Measurements from ENCODE around the gene PSRC1. TPM values are rescaled to one million over a fixed set of nuclear protein-coding genes. Genes with fewer than 3 reads are reported as not detected.

Gene PSRC1
- 1 to 10 TPM; 1.6 to 4.6 (median 2.3) TPM for total RNA-seq
- 2.8 TPM for polyA plus RNA-seq
- long read RNA-seq, donor 1, partial matches to known transcripts = 2 of 8 reads
- long read RNA-seq, donor 1, other reads (novel, unspliced or antisense) = 4 of 8 reads
- long read RNA-seq, donor 2, partial matches to known transcripts = 0 of 2 reads
- long read RNA-seq, donor 2, other reads (novel, unspliced or antisense) = 2 of 2 reads
- long read RNA-seq, donor 3, partial matches to known transcripts = 1 of 3 reads
- long read RNA-seq, donor 3, other reads (novel, unspliced or antisense) = 2 of 3 reads
- long read RNA-seq, donor 4, partial matches to known transcripts = 0 of 7 reads
- long read RNA-seq, donor 4, other reads (novel, unspliced or antisense) = 3 of 7 reads

GRCh38 chr1:109282952-109283747, at the start of gene PSRC1:
Gene PSRC1 (minus strand): TSS chr1:109283145.
- WGBS = under 1% methylated on average over 56 of the region's 56 CpGs
- Histone ChIP-seq H3K27ac (ENCODE audit: low read length) (peak within 1 kb of the TSS; percentile 65), H3K9me3 (ENCODE audit: control insufficient read depth, low read length) (no peaks in the 10 kb centered on the region), H3K27me3 (ENCODE audit: control insufficient read depth, insufficient read depth) (no peaks in the 10 kb centered on the region), H3K4me1 (ENCODE audit: control insufficient read depth, insufficient read depth, low read length) (peaks cover 8% of the 10 kb centered on the region), H3K4me3 (ENCODE audit: low read length) (peak within 1 kb of the TSS; percentile 44)
- peak; percentile 99 for ATAC-seq
- intact Hi-C loops (cut with DNase I) = loop anchor here in 1 of 4 donors (2.0 kb wide), 1 partner anchor 24 kb away; the partner anchor contains the start of gene MYBPHL
- peak; percentile 97 to 98 (median 98) for DNase-seq

- intact Hi-C loops (cut with DNase I) = no loop called here
- H3K27me3 ChIP-seq (ENCODE audit: control insufficient read depth, insufficient read depth) = no peaks in the 10 kb centered on the region
Observed at GRCh38 chr1:109331113-109331512, 48.2 kb upstream of the PSRC1 start.

GRCh38 chr1:109327285-109327684, 44.3 kb upstream of the PSRC1 start:
- no peak overlapping the region for H3K4me3 ChIP-seq (ENCODE audit: low read length)
- DNase-seq = no peak
- H3K9me3 ChIP-seq (ENCODE audit: control insufficient read depth, low read length) = no peaks in the 10 kb centered on the region
- no peak overlapping the region for H3K27ac ChIP-seq (ENCODE audit: low read length)
- no peaks in the 10 kb centered on the region for H3K4me1 ChIP-seq (ENCODE audit: control insufficient read depth, insufficient read depth, low read length)
- WGBS = 67% methylated on average over 5 of the region's 5 CpGs
- ATAC-seq = no peak
- H3K27me3 ChIP-seq (ENCODE audit: control insufficient read depth, insufficient read depth) = no peaks in the 10 kb centered on the region
- intact Hi-C loops (cut with DNase I) = no loop called here

More at GRCh38 chr1:109331113-109331512, 48.2 kb upstream of the PSRC1 start:
- DNase-seq (no peak), ATAC-seq (no peak)
- Histone ChIP-seq H3K4me1 (ENCODE audit: control insufficient read depth, insufficient read depth, low read length) (no peaks in the 10 kb centered on the region), H3K4me3 (ENCODE audit: low read length) (no peak overlapping the region), H3K27ac (ENCODE audit: low read length) (no peak overlapping the region), H3K9me3 (ENCODE audit: control insufficient read depth, low read length) (no peaks in the 10 kb centered on the region)

GRCh38 chr1:109322974-109323373, 40.0 kb upstream of the PSRC1 start:
- WGBS = 90% methylated on average over 6 of the region's 6 CpGs
- Histone ChIP-seq H3K9me3 (ENCODE audit: control insufficient read depth, low read length) (no peaks in the 10 kb centered on the region), H3K27me3 (ENCODE audit: control insufficient read depth, insufficient read depth) (no peaks in the 10 kb centered on the region), H3K4me1 (ENCODE audit: control insufficient read depth, insufficient read depth, low read length) (no peaks in the 10 kb centered on the region), H3K27ac (ENCODE audit: low read length) (no peak overlapping the region), H3K4me3 (ENCODE audit: low read length) (no peak overlapping the region)
- ATAC-seq (no peak), DNase-seq (no peak)
- intact Hi-C loops (cut with DNase I) = no loop called here

GRCh38 chr1:109319114-109319513, 36.2 kb upstream of the PSRC1 start:
- H3K27ac ChIP-seq (ENCODE audit: low read length) = no peak overlapping the region
- 87% methylated on average over 3 of the region's 3 CpGs for whole genome bisulfite sequencing
- H3K4me3 ChIP-seq (ENCODE audit: low read length) = no peak overlapping the region
- no peaks in the 10 kb centered on the region for H3K27me3 ChIP-seq (ENCODE audit: control insufficient read depth, insufficient read depth)
- no peaks in the 10 kb centered on the region for H3K4me1 ChIP-seq (ENCODE audit: control insufficient read depth, insufficient read depth, low read length)
- intact Hi-C loops (cut with DNase I) = no loop called here
- ATAC-seq (no peak), DNase-seq (no peak)
- no peaks in the 10 kb centered on the region for H3K9me3 ChIP-seq (ENCODE audit: control insufficient read depth, low read length)

GRCh38 chr1:109316506-109316905, 33.6 kb upstream of the PSRC1 start:
- no peak overlapping the region for H3K4me3 ChIP-seq (ENCODE audit: low read length)
- ATAC-seq (no peak), DNase-seq (no peak)
- intact Hi-C loops (cut with DNase I) = no loop called here
- no peaks in the 10 kb centered on the region for H3K9me3 ChIP-seq (ENCODE audit: control insufficient read depth, low read length)
- H3K4me1 ChIP-seq (ENCODE audit: control insufficient read depth, insufficient read depth, low read length) = no peaks in the 10 kb centered on the region
- H3K27ac ChIP-seq (ENCODE audit: low read length) = no peak overlapping the region
- WGBS = 92% methylated on average over 1 of the region's 1 CpG
- H3K27me3 ChIP-seq (ENCODE audit: control insufficient read depth, insufficient read depth) = no peaks in the 10 kb centered on the region

GRCh38 chr1:109315288-109315687, 32.3 kb upstream of the PSRC1 start:
- ATAC-seq = no peak
- no peaks in the 10 kb centered on the region for H3K4me1 ChIP-seq (ENCODE audit: control insufficient read depth, insufficient read depth, low read length)
- 93% methylated on average over 4 of the region's 4 CpGs for WGBS
- no peak for DNase-seq
- no peak overlapping the region for H3K27ac ChIP-seq (ENCODE audit: low read length)
- no peaks in the 10 kb centered on the region for H3K9me3 ChIP-seq (ENCODE audit: control insufficient read depth, low read length)
- H3K4me3 ChIP-seq (ENCODE audit: low read length) = no peak overlapping the region
- intact Hi-C loops (cut with DNase I) = no loop called here
- H3K27me3 ChIP-seq (ENCODE audit: control insufficient read depth, insufficient read depth) = no peaks in the 10 kb centered on the region

GRCh38 chr1:109314795-109315194, 31.9 kb upstream of the PSRC1 start:
- DNase-seq = no peak

GRCh38 chr1:109312978-109313775, 30.2 kb upstream of the PSRC1 start:
- Histone ChIP-seq H3K27ac (ENCODE audit: low read length) (peak overlapping the region; percentile 23), H3K9me3 (ENCODE audit: control insufficient read depth, low read length) (no peaks in the 10 kb centered on the region), H3K4me1 (ENCODE audit: control insufficient read depth, insufficient read depth, low read length) (peaks cover 1% of the 10 kb centered on the region), H3K27me3 (ENCODE audit: control insufficient read depth, insufficient read depth) (no peaks in the 10 kb centered on the region), H3K4me3 (ENCODE audit: low read length) (no peak overlapping the region)
- ATAC-seq = peak; percentile 68 to 72
- intact Hi-C loops (cut with DNase I) = no loop called here
- peak in 2 of 3 donors; percentile 67 to 70 for DNase-seq
- 64% methylated on average over 12 of the region's 12 CpGs for WGBS

More at GRCh38 chr1:109314795-109315194, 31.9 kb upstream of the PSRC1 start:
- H3K9me3 ChIP-seq (ENCODE audit: control insufficient read depth, low read length) = no peaks in the 10 kb centered on the region
- ATAC-seq = no peak
- intact Hi-C loops (cut with DNase I) = no loop called here
- no peaks in the 10 kb centered on the region for H3K27me3 ChIP-seq (ENCODE audit: control insufficient read depth, insufficient read depth)
- no peaks in the 10 kb centered on the region for H3K4me1 ChIP-seq (ENCODE audit: control insufficient read depth, insufficient read depth, low read length)
- WGBS = 98% methylated on average over 1 of the region's 1 CpG
- no peak overlapping the region for H3K27ac ChIP-seq (ENCODE audit: low read length)
- H3K4me3 ChIP-seq (ENCODE audit: low read length) = no peak overlapping the region

GRCh38 chr1:109312246-109312645, 29.3 kb upstream of the PSRC1 start:
- ATAC-seq (no peak), DNase-seq (no peak)
- Histone ChIP-seq H3K4me3 (ENCODE audit: low read length) (no peak overlapping the region), H3K9me3 (ENCODE audit: control insufficient read depth, low read length) (no peaks in the 10 kb centered on the region), H3K27ac (ENCODE audit: low read length) (no peak overlapping the region), H3K27me3 (ENCODE audit: control insufficient read depth, insufficient read depth) (no peaks in the 10 kb centered on the region), H3K4me1 (ENCODE audit: control insufficient read depth, insufficient read depth, low read length) (peaks cover 2% of the 10 kb centered on the region)
- intact Hi-C loops (cut with DNase I) = no loop called here
- WGBS = 87% methylated on average over 2 of the region's 2 CpGs
